Epithelial cell of proximal tubule (primary cell): ENCODE measurements around the gene LEKR1. TPM values are rescaled to one million over a fixed set of nuclear protein-coding genes. Genes with fewer than 3 reads are reported as not detected.
"Not testable (repeated sequence)": the region's sequence is repeated elsewhere in the genome, so short reads cannot be mapped to it uniquely, and the experiment has no call there.

Source experiments
- DNase-seq: peaks from one replicate; pipeline ENCODE4 v3.0.0-alpha.2; 2011; ENCODE audit warnings: low read depth
- H3K4me3 ChIP-seq: 2 replicates; pipeline ENCODE4 v1.5.1; 2011; ENCODE audit warnings: low read depth, mild to moderate bottlenecking, low read length
- total RNA-seq: library from RNA; depleted of rRNA; stranded (reverse); fragments of >200 nt; gene quantifications from 2 replicates; pipeline ENCODE4 v1.2.3, GENCODE V29; 2015
- TF ChIP-seq, protein P1 (sequence below): conservative IDR thresholded peaks from 2 replicates; pipeline ENCODE4 v1.5.1; 2012; ENCODE audit warnings: low read depth, mild to moderate bottlenecking, low read length

Gene LEKR1
- total RNA-seq, 1 donor from 2014 or later, result 0.06 TPM

DNA sequence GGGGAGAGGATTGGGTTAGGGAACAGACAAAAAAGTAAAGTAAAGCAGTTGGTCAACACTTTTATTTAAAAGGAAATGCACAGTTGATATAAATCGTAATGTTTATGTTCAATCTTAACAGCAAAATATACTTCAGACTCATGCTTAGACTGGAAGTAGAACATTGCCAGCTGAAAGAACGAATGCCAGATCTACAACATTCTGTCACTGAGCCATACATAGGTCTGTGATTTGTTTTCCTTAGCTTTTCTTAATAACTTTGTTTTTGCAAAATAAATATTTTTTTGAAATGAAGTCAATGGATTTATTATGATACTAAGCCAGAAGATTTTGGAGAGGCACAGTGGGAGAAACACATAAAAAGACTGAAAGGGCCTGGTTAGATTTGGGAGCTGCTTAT, 62.0 kb downstream of the LEKR1 start:
- H3K4me3 ChIP-seq, result no peak overlapping the region
- no peak for DNase-seq

DNA sequence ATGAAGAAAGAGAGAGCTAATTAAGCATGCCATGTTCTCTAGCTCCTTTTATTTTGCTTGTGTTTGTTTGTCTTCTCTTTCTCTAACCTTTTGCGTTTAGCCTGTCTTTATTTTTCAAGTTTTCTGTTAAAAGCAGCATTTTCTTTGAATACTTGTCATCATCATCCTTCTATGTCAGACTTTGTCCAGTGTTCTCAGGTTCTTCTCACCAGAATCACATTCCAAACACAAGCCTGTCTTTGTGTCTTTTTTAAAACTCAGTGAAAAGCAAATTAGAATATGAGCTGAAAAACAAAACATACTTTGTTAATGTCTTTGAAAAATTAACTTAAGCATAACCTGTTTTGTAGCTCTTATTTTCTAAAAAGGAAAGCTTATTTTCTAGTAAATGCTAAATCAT, 62.4 kb downstream of the LEKR1 start:
- H3K4me3 ChIP-seq, result no peak overlapping the region
- TF ChIP-seq, protein P1, sequence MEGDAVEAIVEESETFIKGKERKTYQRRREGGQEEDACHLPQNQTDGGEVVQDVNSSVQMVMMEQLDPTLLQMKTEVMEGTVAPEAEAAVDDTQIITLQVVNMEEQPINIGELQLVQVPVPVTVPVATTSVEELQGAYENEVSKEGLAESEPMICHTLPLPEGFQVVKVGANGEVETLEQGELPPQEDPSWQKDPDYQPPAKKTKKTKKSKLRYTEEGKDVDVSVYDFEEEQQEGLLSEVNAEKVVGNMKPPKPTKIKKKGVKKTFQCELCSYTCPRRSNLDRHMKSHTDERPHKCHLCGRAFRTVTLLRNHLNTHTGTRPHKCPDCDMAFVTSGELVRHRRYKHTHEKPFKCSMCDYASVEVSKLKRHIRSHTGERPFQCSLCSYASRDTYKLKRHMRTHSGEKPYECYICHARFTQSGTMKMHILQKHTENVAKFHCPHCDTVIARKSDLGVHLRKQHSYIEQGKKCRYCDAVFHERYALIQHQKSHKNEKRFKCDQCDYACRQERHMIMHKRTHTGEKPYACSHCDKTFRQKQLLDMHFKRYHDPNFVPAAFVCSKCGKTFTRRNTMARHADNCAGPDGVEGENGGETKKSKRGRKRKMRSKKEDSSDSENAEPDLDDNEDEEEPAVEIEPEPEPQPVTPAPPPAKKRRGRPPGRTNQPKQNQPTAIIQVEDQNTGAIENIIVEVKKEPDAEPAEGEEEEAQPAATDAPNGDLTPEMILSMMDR, result no peak
- DNase-seq, result no peak

More for the DNA sequence above, 62.0 kb downstream of the LEKR1 start:
- TF ChIP-seq, protein P1, result no peak

DNA sequence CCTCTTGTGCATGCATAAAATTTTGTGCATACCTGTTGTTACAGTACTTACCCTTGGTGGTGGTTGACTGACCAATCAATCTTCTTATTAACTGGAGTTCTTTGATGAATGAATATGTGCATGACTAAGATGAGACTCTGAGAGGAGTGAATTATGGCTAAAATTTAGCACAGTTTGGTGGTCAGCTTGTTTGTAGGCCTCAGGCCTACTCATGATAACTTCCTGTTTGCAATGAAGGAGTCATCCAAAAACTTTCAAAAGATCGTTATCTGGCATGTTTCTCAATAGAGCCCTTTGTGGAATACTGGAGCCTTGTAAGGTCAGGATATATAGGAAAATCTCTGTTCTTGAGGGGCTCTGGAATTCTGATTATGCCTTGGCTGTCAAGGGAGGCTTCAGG, 66.5 kb downstream of the LEKR1 start:
- no peak overlapping the region for H3K4me3 ChIP-seq
- DNase-seq, result no peak
- TF ChIP-seq, protein P1, result no peak

DNA sequence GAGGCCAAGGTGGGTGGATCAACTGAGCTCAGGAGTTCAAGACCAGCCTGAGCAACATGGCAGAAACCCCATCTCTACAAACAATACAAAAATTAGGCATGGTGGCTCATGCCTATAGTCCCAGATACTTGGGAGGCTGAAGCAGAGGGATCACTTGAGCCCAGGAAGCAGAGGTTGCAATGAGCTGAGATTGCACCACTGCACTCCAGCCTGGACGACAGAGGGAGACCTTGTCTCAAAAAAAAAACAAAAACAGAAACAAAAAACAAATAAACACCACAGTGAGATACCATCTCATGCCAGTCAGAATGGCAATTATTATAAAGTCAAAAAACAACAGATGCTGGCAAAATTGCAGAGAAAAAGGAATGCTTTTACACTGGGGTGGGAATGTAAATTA, 69.2 kb downstream of the LEKR1 start:
- DNase-seq, H3K4me3 ChIP-seq: not testable (repeated sequence)

DNA sequence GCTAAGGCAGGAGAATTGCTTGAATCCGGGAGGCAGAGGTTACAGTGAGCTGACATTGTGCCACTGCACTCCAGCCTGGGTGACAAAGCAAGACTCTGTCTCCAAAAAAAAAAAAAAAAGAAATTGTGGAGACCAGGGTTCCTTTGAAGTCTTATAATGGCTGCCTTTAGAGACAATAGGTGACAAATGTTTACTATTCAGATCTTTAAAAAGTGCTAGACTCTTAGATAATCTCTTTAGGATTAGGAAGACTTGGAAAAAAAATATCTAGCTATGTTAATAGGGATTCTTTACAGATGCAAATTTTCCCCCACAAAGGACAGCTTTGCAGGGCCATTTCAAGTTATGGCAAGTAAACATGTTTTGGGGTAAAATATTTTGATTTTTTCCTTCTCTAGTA, 71.7 kb downstream of the LEKR1 start:
- not testable (repeated sequence) for H3K4me3 ChIP-seq, DNase-seq

DNA sequence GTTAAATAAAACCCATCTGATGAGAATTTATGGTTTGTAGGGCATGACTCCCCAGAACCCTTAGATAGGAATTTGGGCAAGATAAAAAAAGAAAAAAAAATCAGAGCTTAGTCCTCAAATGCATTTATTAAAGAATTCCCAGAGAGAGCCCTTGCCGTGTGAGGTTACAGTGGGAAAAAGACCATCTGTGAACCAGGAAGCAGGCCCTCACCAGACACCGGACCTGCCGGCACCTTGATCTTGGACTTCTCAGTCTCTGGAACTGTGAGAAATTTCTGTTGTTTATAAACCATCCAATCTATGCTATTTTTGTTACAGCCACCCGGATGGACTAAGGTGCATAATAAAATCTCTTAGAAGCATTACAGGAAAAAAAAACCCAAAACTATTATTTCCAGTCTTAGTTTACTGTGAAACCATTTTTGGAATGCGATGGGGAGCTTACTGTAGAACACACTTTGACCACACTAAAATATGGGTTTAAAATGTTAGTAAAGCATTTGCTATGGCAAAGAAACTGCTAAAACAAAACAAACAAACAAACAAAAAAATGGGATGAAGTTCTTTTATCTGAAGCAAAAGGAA, 72.2 kb downstream of the LEKR1 start:
- TF ChIP-seq, protein P1, result no peak
- H3K4me3 ChIP-seq, result no peak overlapping the region
- no peak for DNase-seq

DNA sequence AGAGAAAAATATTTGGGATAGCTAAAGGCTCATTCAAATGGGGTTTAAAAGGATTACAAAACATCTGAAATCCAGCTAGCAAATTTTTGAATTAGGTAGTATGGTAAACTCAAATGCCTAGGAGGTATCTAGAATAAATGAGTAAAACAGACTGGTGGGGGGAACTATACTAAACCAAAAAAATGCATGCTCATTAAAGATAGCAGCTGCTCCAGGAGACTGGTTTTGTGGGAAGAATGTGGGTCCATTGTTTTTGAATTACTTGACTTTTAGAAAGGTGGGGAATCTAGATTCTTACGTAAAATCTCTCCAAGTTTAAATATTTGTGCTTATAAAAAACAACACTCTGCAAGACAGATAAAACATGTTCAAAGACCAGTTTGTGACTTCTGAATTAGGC, 73.8 kb downstream of the LEKR1 start:
- H3K4me3 ChIP-seq, result no peak overlapping the region
- DNase-seq, result no peak
- TF ChIP-seq, protein P1, result no peak

DNA sequence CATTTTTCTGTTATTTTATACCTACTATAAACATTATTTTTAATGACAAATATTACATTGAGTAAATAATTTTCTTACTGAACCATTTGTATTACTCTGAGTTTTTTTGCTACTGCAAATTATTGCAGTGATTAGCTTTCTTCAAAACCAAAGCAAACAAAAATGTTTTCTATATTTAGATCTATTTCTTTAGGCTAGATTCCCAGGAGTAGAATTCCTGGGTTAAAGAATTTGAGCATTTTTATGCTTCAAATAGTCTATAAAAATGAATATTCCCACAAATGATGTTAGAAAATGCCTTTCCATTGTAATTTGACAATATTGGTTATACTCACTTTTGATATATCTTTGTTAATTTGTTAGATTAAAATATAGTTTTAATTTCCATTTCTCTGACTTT, 76.8 kb downstream of the LEKR1 start:
- TF ChIP-seq, protein P1, result no peak
- DNase-seq, result no peak
- H3K4me3 ChIP-seq, result no peak overlapping the region
